NCI-H2107 (cell line): ENCODE data around the gene EN2.

Source experiments
- DNase-seq: peaks from one replicate; lab custom pipeline; 2025; lab: John Stamatoyannopoulos, UW

The EN2 gene

GRCh38 chr7:155450970-155451801, 6.7 kb upstream of the EN2 start:
- DNase-seq: no peak

GRCh38 chr7:155451840-155452239, 6.1 kb upstream of the EN2 start:
- DNase-seq: no peak

GRCh38 chr7:155452505-155453295, 5.2 kb upstream of the EN2 start:
- DNase-seq: no peak

GRCh38 chr7:155453296-155454182, 4.4 kb upstream of the EN2 start:
- DNase-seq: no peak

GRCh38 chr7:155454183-155455112, 3.5 kb upstream of the EN2 start:
- DNase-seq: no peak

- DNase-seq: no peak
Measured at GRCh38 chr7:155455132-155455693, 2.7 kb upstream of the EN2 start.

- DNase-seq: no peak
Measured at GRCh38 chr7:155455776-155456737, 1.9 kb upstream of the EN2 start.

GRCh38 chr7:155456738-155457543, 988 bp upstream of the EN2 start:
- no peak for DNase-seq

- no peak for DNase-seq
Measured at GRCh38 chr7:155457544-155458110, 302 bp upstream of the EN2 start.

GRCh38 chr7:155458878-155459699, 1.2 kb downstream of the EN2 start:
- DNase-seq: no peak

GRCh38 chr7:155459700-155460461, 2.0 kb downstream of the EN2 start:
- no peak for DNase-seq

- no peak for DNase-seq
Measured at GRCh38 chr7:155460926-155461613, 3.1 kb downstream of the EN2 start.

- no peak for DNase-seq
Measured at GRCh38 chr7:155461631-155462030, 3.7 kb downstream of the EN2 start.

- DNase-seq: no peak
Measured at GRCh38 chr7:155462163-155462735, 4.3 kb downstream of the EN2 start.

GRCh38 chr7:155463114-155463811, 5.3 kb downstream of the EN2 start:
- no peak for DNase-seq
